NT2/D1 (cell line): ENCODE measurements around the gene SMAD1.

Experiments
- DNase-seq: peaks from one replicate; pipeline ENCODE4 v3.0.0-alpha.2; 2011; ENCODE audit warnings: low read depth, low spot score
- H3K27me3 ChIP-seq: 2 replicates; pipeline ENCODE4 v1.6.0; 2011; ENCODE audit warnings: mild to moderate bottlenecking; ENCODE audit not compliant: insufficient read length, insufficient read depth
- H3K36me3 ChIP-seq: 2 replicates; pipeline ENCODE4 v1.6.1; 2011; ENCODE audit warnings: mild to moderate bottlenecking, low read length, mixed read lengths; ENCODE audit not compliant: insufficient read depth, insufficient read length
- H3K4me1 ChIP-seq: 2 replicates; pipeline ENCODE4 v1.5.1; 2011; ENCODE audit not compliant: insufficient read depth, insufficient read length
- H3K4me3 ChIP-seq: 2 replicates; pipeline ENCODE4 v1.5.1; 2011; ENCODE audit warnings: low read depth; ENCODE audit not compliant: insufficient read length
- H3K9ac ChIP-seq: 2 replicates; pipeline ENCODE4 v1.6.0; 2011; ENCODE audit warnings: low read depth; ENCODE audit not compliant: insufficient read length
- H3K9me3 ChIP-seq: 2 replicates; pipeline ENCODE4 v1.5.1; 2011; ENCODE audit warnings: mild to moderate bottlenecking, low read length; ENCODE audit not compliant: insufficient read depth
- SUZ12 ChIP-seq: IDR thresholded peaks from 2 replicates; pipeline ENCODE4 v1.6.1; 2011; ENCODE audit not compliant: insufficient read length, insufficient read depth; ENCODE audit errors: extremely low read depth
- YY1 ChIP-seq: IDR thresholded peaks from 2 replicates; pipeline ENCODE4 v1.6.1; 2011; ENCODE audit not compliant: insufficient read length, insufficient read depth
- ZNF274 ChIP-seq: IDR thresholded peaks from 2 replicates; pipeline ENCODE4 v1.6.1; 2011; ENCODE audit warnings: mild to moderate bottlenecking, low read depth, low read length

SMAD1 gene

DNA sequence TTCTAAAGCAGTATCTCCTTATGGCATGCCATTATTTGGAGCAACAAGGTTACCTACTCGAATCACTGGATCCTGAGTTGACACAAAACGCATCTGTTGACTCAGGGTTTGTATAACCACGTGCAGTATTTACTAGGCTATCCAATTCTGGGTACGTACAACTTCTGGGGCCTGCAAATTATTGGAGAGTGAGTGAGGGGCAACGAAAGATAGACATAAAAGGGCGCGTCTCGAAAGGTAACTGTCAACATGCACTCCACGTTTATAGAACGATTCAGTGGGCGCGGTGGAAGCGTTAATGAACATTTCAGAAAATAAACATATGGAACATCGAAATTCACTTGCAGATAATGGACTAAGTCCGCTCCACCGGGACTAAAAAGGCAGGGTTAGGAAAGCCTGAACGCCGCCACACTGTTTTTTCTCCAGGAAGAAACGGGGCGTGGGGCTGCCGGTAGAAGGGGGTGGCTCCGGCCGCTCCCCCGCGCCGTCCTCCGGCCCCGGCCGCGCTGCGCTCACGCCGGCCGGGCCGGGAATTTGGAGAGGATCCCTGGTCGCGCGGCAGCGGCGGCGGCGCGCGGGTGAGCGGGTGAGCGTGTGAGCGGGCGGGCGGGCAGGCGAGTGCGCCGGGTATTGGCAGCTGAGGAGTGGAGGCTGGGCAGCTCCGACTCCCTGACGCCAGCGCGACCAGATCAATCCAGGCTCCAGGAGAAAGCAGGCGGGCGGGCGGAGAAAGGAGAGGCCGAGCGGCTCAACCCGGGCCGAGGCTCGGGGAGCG lies at the start of gene SMAD1:
Gene SMAD1, plus strand, starts transcription at position 690 of the 778 bp plus-strand sequence. CDS start 32,761 bp downstream, outside the sequence.
- peaks cover 5% of the 10 kb centered on the region; the same call in 1 of the 2 replicates for H3K9me3 ChIP-seq
- H3K4me1 ChIP-seq = no peaks in the 10 kb centered on the region
- no peak for DNase-seq

DNA sequence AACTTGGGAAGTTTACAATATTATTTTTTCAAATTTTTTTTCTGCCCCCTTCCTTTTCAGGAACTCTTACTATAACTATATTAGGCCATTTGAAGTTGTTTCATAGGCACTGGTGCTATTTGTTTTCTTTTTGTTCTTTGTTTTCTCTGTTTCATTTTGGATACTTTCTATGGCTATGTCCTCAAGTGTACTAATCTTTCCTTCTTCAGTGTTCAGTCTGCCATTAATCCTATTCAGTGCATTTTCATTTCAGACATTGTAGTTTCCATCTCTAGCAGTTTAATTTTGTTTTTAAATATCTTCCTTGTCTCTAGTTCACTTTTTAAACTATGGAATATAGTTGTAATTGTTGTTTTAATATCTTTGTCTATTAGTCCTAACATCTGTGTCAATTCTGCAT lies 48.0 kb upstream of the SMAD1 start:
- H3K4me1 ChIP-seq = peaks cover 3% of the 10 kb centered on the region
- no peak for DNase-seq
- H3K36me3 ChIP-seq = no peaks in the 10 kb centered on the region
- no peaks in the 10 kb centered on the region for H3K9me3 ChIP-seq
- H3K27me3 ChIP-seq = no peaks in the 10 kb centered on the region
- H3K9ac ChIP-seq = no peak overlapping the region
- no peak for TF ChIP-seq SUZ12
- no peak for TF ChIP-seq ZNF274
- no peak overlapping the region for H3K4me3 ChIP-seq

More for the DNA sequence above, at the start of gene SMAD1:
- H3K27me3 ChIP-seq = no peaks in the 10 kb centered on the region
- TF ChIP-seq YY1 = no peak
- H3K9ac ChIP-seq = peak within 1 kb of the TSS; percentile 87
- peak within 1 kb of the TSS; percentile 65 for H3K4me3 ChIP-seq
- H3K36me3 ChIP-seq = no peaks in the 10 kb centered on the region

DNA sequence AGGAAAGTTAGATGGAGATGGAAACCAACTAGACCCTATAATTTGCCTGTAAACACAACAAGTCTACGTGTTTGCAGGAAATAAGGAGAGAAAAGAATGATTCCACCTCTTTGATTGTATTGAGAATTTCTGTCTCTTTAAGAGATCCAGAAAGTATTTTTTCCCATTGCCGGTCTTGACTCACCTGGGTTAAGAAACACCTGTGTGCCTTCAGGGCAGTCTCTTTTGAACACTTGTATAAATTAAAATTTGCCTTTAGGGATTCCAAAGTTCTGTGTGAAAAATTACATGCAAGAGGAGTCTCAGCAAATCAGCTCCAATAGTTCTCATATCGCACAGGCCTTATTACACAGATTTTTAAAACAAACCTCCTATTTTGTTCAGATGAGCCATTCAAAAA lies 46.0 kb upstream of the SMAD1 start:
- H3K4me1 ChIP-seq = peaks cover 3% of the 10 kb centered on the region
- H3K4me3 ChIP-seq = no peak overlapping the region
- H3K9ac ChIP-seq = no peak overlapping the region
- no peaks in the 10 kb centered on the region for H3K27me3 ChIP-seq
- H3K9me3 ChIP-seq = no peaks in the 10 kb centered on the region
- no peaks in the 10 kb centered on the region for H3K36me3 ChIP-seq
- DNase-seq = no peak
- no peak for TF ChIP-seq YY1
- TF ChIP-seq ZNF274 = no peak
- no peak for TF ChIP-seq SUZ12

DNA sequence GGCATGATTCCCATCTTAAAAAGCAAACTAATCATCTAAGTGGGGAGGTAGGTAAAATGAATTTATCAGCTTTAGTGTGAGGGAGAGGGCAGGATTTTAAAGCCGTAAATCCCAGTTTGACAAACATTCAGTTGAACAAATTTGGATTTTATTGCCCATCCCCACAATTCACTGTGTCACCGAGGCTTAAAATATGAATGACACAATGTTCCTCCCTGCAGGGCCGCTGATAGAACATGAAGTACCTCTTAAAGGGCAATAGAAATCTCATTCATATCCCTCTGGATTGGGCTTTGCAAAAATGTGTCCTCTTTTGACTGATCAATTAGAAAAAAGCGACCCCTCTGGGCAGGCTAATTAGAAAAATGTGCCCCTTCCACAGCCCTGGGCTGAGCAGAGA lies 45.5 kb upstream of the SMAD1 start:
- Histone ChIP-seq H3K27me3 (no peaks in the 10 kb centered on the region), H3K9me3 (no peaks in the 10 kb centered on the region), H3K36me3 (no peaks in the 10 kb centered on the region), H3K4me1 (peaks cover 3% of the 10 kb centered on the region), H3K4me3 (no peak overlapping the region), H3K9ac (no peak overlapping the region)
- no peak for DNase-seq
- TF ChIP-seq ZNF274 (no peak), SUZ12 (no peak), YY1 (no peak)

DNA sequence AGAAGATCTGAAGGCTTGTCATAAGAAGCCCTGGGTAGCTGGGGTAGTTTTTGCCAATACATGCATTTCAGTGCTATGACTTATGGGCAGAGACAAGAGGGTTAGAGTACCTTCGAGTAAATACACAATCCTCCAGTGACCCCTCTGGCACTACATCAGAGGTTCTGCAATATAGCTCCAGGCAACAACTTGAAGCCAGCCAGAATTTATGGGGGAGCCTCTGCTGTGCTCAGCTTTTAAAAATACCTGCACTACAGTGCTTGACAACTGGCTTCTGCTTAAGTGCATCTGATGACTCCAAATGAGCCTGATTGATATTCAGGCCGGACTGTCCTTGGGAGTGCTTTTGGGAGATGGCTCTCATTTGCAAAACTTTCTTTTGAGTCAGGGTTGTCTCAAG lies 44.9 kb upstream of the SMAD1 start:
- no peaks in the 10 kb centered on the region for H3K9me3 ChIP-seq
- no peaks in the 10 kb centered on the region for H3K36me3 ChIP-seq
- no peak for DNase-seq
- no peak overlapping the region for H3K9ac ChIP-seq
- H3K4me1 ChIP-seq = peaks cover 3% of the 10 kb centered on the region
- H3K27me3 ChIP-seq = no peaks in the 10 kb centered on the region
- no peak overlapping the region for H3K4me3 ChIP-seq
- TF ChIP-seq ZNF274 (no peak), SUZ12 (no peak), YY1 (no peak)

DNA sequence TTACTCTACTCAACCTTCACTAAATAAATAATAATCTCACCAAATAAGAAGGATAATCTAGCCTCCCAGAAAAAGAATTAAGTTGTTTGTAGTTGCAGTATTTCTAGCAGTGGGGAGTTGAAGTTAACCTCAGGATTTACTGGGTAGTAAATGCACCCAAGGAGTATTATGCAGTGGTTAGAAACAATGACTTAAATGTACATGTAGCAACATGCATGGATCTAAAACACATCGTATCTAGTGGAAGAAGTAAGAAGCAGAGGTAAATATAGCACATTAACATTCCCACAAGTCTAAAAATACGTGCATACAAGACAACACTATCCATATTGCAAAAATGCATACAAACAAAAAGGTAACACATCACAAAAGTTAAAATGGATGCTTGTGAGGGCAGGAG lies 44.2 kb upstream of the SMAD1 start:
- Histone ChIP-seq H3K9me3 (no peaks in the 10 kb centered on the region), H3K36me3 (no peaks in the 10 kb centered on the region), H3K27me3 (no peaks in the 10 kb centered on the region), H3K4me1 (peaks cover 3% of the 10 kb centered on the region), H3K9ac (no peak overlapping the region), H3K4me3 (no peak overlapping the region)
- TF ChIP-seq ZNF274 = no peak
- DNase-seq = no peak

DNA sequence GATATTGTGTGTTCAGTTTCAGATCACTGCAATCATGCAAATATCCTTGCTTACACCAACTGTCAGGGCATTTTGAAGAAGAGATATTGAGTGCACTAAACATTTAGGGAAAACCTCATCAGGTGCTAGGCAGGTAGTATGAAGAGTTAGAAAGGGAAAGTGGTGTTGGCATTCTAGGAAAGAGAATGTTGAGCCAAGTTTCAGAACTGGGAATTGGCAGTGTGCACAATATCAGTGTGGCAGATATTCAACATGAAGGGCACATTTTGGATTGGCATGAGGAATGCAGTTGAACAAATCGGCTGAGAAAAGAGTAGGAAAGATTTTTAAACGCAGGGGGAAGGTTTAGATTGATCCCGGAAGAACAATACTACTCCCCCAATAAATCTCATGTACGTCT lies 43.4 kb upstream of the SMAD1 start:
- H3K9ac ChIP-seq = no peak overlapping the region
- no peak overlapping the region for H3K4me3 ChIP-seq
- no peaks in the 10 kb centered on the region for H3K36me3 ChIP-seq
- H3K9me3 ChIP-seq = no peaks in the 10 kb centered on the region
- no peak for TF ChIP-seq SUZ12
- no peak for TF ChIP-seq YY1
- no peak for TF ChIP-seq ZNF274
- H3K27me3 ChIP-seq = no peaks in the 10 kb centered on the region
- peaks cover 3% of the 10 kb centered on the region for H3K4me1 ChIP-seq
- DNase-seq = no peak
